Vagina (tissue), 2 donors: Measurements from ENCODE around the gene CXADR. TPM values are rescaled to one million over a fixed set of nuclear protein-coding genes. Genes with fewer than 3 reads are reported as not detected.
A peak's percentile ranks its signal among the peaks of the same experiment; 100 is the strongest.

ENCODE experiments used
- DNase-seq, 2 donors: peaks; one replicate each; pipeline ENCODE4 v3.0.0-alpha.2; 2017; ENCODE audit errors: extremely low spot score in 2 of 2
- H3K27ac ChIP-seq: fragments of 200-600 bp; sonication (generic); one replicate; pipeline ENCODE4 v1.5.1; 2019
- H3K27me3 ChIP-seq: fragments of 200-600 bp; sonication (generic); one replicate; pipeline ENCODE4 v1.5.1; 2019
- H3K36me3 ChIP-seq, 2 donors: fragments of 200-600 bp; sonication (generic); one replicate each; pipeline ENCODE4 v1.5.1; 2017 to 2019
- H3K4me1 ChIP-seq: fragments of 200-600 bp; sonication (generic); one replicate; pipeline ENCODE4 v1.5.1; 2019
- H3K4me3 ChIP-seq, 2 donors: fragments of 200-600 bp; sonication (generic); 1 replicate in 1 of 2; 2 replicates in 1 of 2; pipeline ENCODE4 v1.5.1; 2016 to 2019
- H3K9me3 ChIP-seq: fragments of 200-600 bp; sonication (generic); one replicate; pipeline ENCODE4 v1.5.1; 2019
- POLR2A ChIP-seq, 2 donors: fragments of 450-650 bp; IDR thresholded peaks; one replicate each; pipeline ENCODE4 v1.6.1; 2017; ENCODE audit warnings: antibody characterized with exemption in 2 of 2, mild to moderate bottlenecking in 2 of 2, moderate library complexity in 2 of 2
- POLR2AphosphoS5 ChIP-seq, 2 donors: sonication (generic); formaldehyde crosslinking; IDR thresholded peaks; one replicate each; pipeline ENCODE4 v1.9.0; 2017; ENCODE audit warnings: antibody characterized with exemption in 2 of 2, mild to moderate bottlenecking in 2 of 2, low read depth in 1 of 2; ENCODE audit not compliant: insufficient read depth in 1 of 2
- intact Hi-C: fragments of 100-400 bp; cut with DNase I; formaldehyde crosslinking; loops from one replicate; pipeline ENCODE4 v1.15.1; 2023
- total RNA-seq: library from RNA; depleted of rRNA; stranded (reverse); fragments of >200 nt; gene quantifications from one replicate; pipeline ENCODE4 v1.2.3, GENCODE V29; 2016
- TF ChIP-seq, protein P1 (sequence below), 3 experiments: fragments of 450-650 bp in 2 of 3; fragments of 200-600 bp in 1 of 3; sonication (generic) in 1 of 3; IDR thresholded peaks; one replicate each; pipeline ENCODE4 v1.5.1; 2017 to 2019; ENCODE audit warnings: antibody characterized with exemption in 3 of 3, mild to moderate bottlenecking in 2 of 3, moderate library complexity in 2 of 3

CXADR gene
- total RNA-seq, 1 donor from 2014 or later, result 19.2 TPM

GRCh38 chr21:17613242-17613676 lies 100.4 kb downstream of the CXADR start:
- TF ChIP-seq, protein P1, sequence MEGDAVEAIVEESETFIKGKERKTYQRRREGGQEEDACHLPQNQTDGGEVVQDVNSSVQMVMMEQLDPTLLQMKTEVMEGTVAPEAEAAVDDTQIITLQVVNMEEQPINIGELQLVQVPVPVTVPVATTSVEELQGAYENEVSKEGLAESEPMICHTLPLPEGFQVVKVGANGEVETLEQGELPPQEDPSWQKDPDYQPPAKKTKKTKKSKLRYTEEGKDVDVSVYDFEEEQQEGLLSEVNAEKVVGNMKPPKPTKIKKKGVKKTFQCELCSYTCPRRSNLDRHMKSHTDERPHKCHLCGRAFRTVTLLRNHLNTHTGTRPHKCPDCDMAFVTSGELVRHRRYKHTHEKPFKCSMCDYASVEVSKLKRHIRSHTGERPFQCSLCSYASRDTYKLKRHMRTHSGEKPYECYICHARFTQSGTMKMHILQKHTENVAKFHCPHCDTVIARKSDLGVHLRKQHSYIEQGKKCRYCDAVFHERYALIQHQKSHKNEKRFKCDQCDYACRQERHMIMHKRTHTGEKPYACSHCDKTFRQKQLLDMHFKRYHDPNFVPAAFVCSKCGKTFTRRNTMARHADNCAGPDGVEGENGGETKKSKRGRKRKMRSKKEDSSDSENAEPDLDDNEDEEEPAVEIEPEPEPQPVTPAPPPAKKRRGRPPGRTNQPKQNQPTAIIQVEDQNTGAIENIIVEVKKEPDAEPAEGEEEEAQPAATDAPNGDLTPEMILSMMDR (IDR thresholded peaks at IDR 0.05), result no peak
- TF ChIP-seq POLR2A (IDR thresholded peaks at IDR 0.05), result no peak
- TF ChIP-seq POLR2AphosphoS5 (IDR thresholded peaks at IDR 0.05; ENCODE audit: insufficient read depth in 1 of 2, low read depth in 1 of 2), result no peak
- Histone ChIP-seq H3K4me3 (peak overlapping the region; percentile 74), H3K9me3 (no peaks in the 10 kb centered on the region), H3K27me3 (no peaks in the 10 kb centered on the region), H3K27ac (peak overlapping the region; percentile 94), H3K36me3 (no peaks in the 10 kb centered on the region), H3K4me1 (peaks cover 21% of the 10 kb centered on the region)
- intact Hi-C loops, result no loop called here
- peak in 1 of 2 donors; percentile 91 for DNase-seq

- intact Hi-C loops, result no loop called here
- H3K4me3 ChIP-seq, result no peak overlapping the region
- no peaks in the 10 kb centered on the region for H3K27me3 ChIP-seq
- H3K27ac ChIP-seq, result no peak overlapping the region
- H3K4me1 ChIP-seq, result peaks cover 11% of the 10 kb centered on the region
- no peaks in the 10 kb centered on the region for H3K9me3 ChIP-seq
- no peaks in the 10 kb centered on the region for H3K36me3 ChIP-seq
- TF ChIP-seq POLR2A (IDR thresholded peaks at IDR 0.05) (no peak), POLR2AphosphoS5 (IDR thresholded peaks at IDR 0.05; ENCODE audit: insufficient read depth in 1 of 2, low read depth in 1 of 2) (no peak)
- TF ChIP-seq, protein P1 (IDR thresholded peaks at IDR 0.05), result no peak
- DNase-seq, result no peak
These were observed 104.0 kb downstream of the CXADR start for GRCh38 chr21:17616831-17617230.

DNA sequence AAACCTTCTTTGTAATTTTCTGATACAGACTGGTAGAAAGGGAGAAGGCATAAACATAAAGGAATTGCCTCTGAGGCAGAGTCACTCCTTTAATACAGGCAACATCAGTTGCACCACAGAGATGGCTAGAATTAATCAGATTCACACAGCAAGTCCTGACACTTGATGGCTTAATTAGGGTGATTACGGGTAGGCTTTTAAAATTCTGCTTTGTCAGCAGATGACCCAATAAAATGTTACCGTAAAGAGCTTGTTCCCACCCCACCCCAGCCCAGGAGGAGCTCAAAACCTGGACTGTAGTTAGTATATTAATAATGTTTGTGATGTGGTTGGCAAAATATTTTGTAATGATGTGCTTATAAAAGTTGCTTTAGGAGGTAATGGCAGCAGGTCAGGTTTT lies 109.2 kb downstream of the CXADR start:
- intact Hi-C loops, result no loop called here
- H3K27me3 ChIP-seq, result no peaks in the 10 kb centered on the region
- TF ChIP-seq, protein P1 (IDR thresholded peaks at IDR 0.05), result no peak
- TF ChIP-seq POLR2AphosphoS5 (IDR thresholded peaks at IDR 0.05; ENCODE audit: insufficient read depth in 1 of 2, low read depth in 1 of 2) (no peak), POLR2A (IDR thresholded peaks at IDR 0.05) (no peak)

DNA sequence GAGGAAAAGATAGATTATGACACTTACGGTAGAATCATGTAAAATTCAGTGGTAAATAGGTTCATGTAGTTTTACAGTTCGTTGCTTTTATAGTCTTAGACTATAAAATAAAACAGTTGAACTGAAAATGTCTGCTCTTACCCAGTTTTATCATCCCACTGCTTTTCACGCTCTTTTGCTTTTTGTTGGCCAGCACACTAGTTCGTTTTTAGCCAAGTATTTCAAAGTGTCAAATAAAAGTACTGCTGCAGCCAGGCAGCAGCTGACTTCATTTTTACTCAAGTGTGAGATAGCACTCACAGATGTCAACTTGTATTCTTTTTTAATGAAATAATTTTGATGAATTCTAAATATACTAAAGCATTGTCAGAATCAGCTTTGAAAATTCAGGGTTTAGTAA lies 118.4 kb downstream of the CXADR start:
- DNase-seq, result no peak
- H3K36me3 ChIP-seq, result no peaks in the 10 kb centered on the region
- no peaks in the 10 kb centered on the region for H3K27me3 ChIP-seq
- intact Hi-C loops, result no loop called here
- TF ChIP-seq POLR2A (IDR thresholded peaks at IDR 0.05), result no peak
- TF ChIP-seq POLR2AphosphoS5 (IDR thresholded peaks at IDR 0.05; ENCODE audit: insufficient read depth in 1 of 2, low read depth in 1 of 2), result peak in 1 of 2 donors; percentile 22
- H3K4me3 ChIP-seq, result no peak overlapping the region
- no peak overlapping the region for H3K27ac ChIP-seq
- H3K4me1 ChIP-seq, result no peaks in the 10 kb centered on the region
- no peaks in the 10 kb centered on the region for H3K9me3 ChIP-seq

More for the DNA sequence above, 109.2 kb downstream of the CXADR start:
- H3K9me3 ChIP-seq, result no peaks in the 10 kb centered on the region
- DNase-seq, result no peak
- H3K4me1 ChIP-seq, result peaks cover 5% of the 10 kb centered on the region
- no peak overlapping the region for H3K4me3 ChIP-seq
- H3K36me3 ChIP-seq, result no peaks in the 10 kb centered on the region
- H3K27ac ChIP-seq, result no peak overlapping the region

- H3K36me3 ChIP-seq, result no peaks in the 10 kb centered on the region
- H3K4me3 ChIP-seq, result no peak overlapping the region
- H3K9me3 ChIP-seq, result no peaks in the 10 kb centered on the region
- no peak for DNase-seq
- no peaks in the 10 kb centered on the region for H3K27me3 ChIP-seq
- intact Hi-C loops, result no loop called here
- TF ChIP-seq, protein P1 (IDR thresholded peaks at IDR 0.05), result no peak
- no peak for TF ChIP-seq POLR2A (IDR thresholded peaks at IDR 0.05)
- TF ChIP-seq POLR2AphosphoS5 (IDR thresholded peaks at IDR 0.05; ENCODE audit: insufficient read depth in 1 of 2, low read depth in 1 of 2), result no peak
- no peak overlapping the region for H3K27ac ChIP-seq
- H3K4me1 ChIP-seq, result no peaks in the 10 kb centered on the region
These were observed 123.9 kb downstream of the CXADR start for GRCh38 chr21:17636711-17637110.
